Right lobe of liver (tissue), 6 donors: Measurements from ENCODE around the gene RMRP. TPM values are rescaled to one million over a fixed set of nuclear protein-coding genes. Genes with fewer than 3 reads are reported as not detected.
"Not testable (repeated sequence)": the region's sequence is repeated elsewhere in the genome, so short reads cannot be mapped to it uniquely, and the experiment has no call there.

Experiments used
- ATAC-seq, 4 donors: fragments of 200-7000 bp; cut with Tn5 transposase; one replicate each; pipeline ENCODE4 v1.9.1; 2020; ENCODE audit warnings: mild to moderate bottlenecking in 4 of 4, moderate library complexity in 4 of 4
- DNase-seq, 3 donors: peaks; one replicate each; pipeline ENCODE4 v3.0.0-alpha.2; 2020
- H3K27ac ChIP-seq, 3 donors: fragments of 200-600 bp; one replicate each; pipeline ENCODE4 v1.8.0; 2022
- H3K27me3 ChIP-seq, 2 donors: fragments of 200-600 bp; one replicate each; pipeline ENCODE4 v1.8.0; 2022
- H3K36me3 ChIP-seq, 4 donors: fragments of 200-600 bp; sonication (generic) in 1 of 4; one replicate each; pipeline versions ENCODE4 v1.5.1 to v1.8.0; 2017 to 2022; ENCODE audit warnings: control low read depth in 1 of 4
- H3K4me1 ChIP-seq, 4 donors: fragments of 200-600 bp; sonication (generic) in 1 of 4; one replicate each; pipeline versions ENCODE4 v1.5.1 to v1.8.0; 2017 to 2022; ENCODE audit warnings: control low read depth in 1 of 4
- H3K4me3 ChIP-seq, 3 donors: fragments of 200-600 bp; one replicate each; pipeline ENCODE4 v1.8.0; 2022
- H3K9me3 ChIP-seq, 4 donors: fragments of 200-600 bp; sonication (generic) in 1 of 4; one replicate each; pipeline versions ENCODE4 v1.5.1 to v1.8.0; 2017 to 2022; ENCODE audit warnings: control low read depth in 1 of 4
- CTCF ChIP-seq, 4 donors: fragments of 200-600 bp in 3 of 4; fragments of 450-650 bp in 1 of 4; IDR thresholded peaks; one replicate each; pipeline versions ENCODE4 v1.5.1 to v1.8.0; 2016 to 2022; ENCODE audit warnings: antibody characterized with exemption in 4 of 4, mild to moderate bottlenecking in 2 of 4
- POLR2A ChIP-seq: fragments of 450-650 bp; IDR thresholded peaks from one replicate; pipeline ENCODE4 v1.6.1; 2017; ENCODE audit warnings: antibody characterized with exemption, mild to moderate bottlenecking
- WGBS: methylation state at CpG from one replicate; pipeline ENCODE4 v1.1.6; 2018; ENCODE audit warnings: low coverage, low lambda C conversion rate; ENCODE audit not compliant: insufficient coverage; ENCODE audit errors: missing lambda C conversion rate; 5-methylcytosine and 5-hydroxymethylcytosine counted together
- intact Hi-C, 2 donors: fragments of 100-400 bp; cut with DNase I; formaldehyde crosslinking; loops; one replicate each; pipeline versions ENCODE4 v1.11.2 to v1.14.1; 2022
- total RNA-seq, 6 experiments: library from RNA; depleted of rRNA in 2 of 6; stranded (reverse); fragments of >200 nt in 2 of 6; fragmentation: NEBNext Ultra II Directional in 3 of 6; extraction: Animal tissue kit (Norgen Biotek cat#: 25700) in 3 of 6; gene quantifications; one replicate each; pipeline versions ENCODE4 v1.1.0 to v1.2.4, GENCODE V29; 2016 to 2023
- donor health status: DM: no; HTN: yes; CAD: no.
- donor health status: DM: no; HTN: no; CAD: no.
- donor health status: DM: no; HTN: no; CAD: no.
- donor health status: DM: no; HTN: yes; CAD: no.
- donor health status: DM: no; HTN: yes; CAD: no.

Gene RMRP
- total RNA-seq, 6 experiments from 2014 or later, result 1,534 to 17,791 (median 6,650) TPM

- 68% methylated on average over 1 of the region's 1 CpG for whole genome bisulfite sequencing
- H3K27ac ChIP-seq, result no peak overlapping the region
- no peak overlapping the region for H3K4me3 ChIP-seq
- ATAC-seq, result no peak
- DNase-seq, result no peak
- H3K27me3 ChIP-seq, result no peaks in the 10 kb centered on the region
- no peaks in the 10 kb centered on the region for H3K36me3 ChIP-seq
- no peak for TF ChIP-seq POLR2A
- no peak for TF ChIP-seq CTCF (IDR thresholded peaks at IDR 0.05)
- no peaks in the 10 kb centered on the region for H3K9me3 ChIP-seq
- intact Hi-C loops, result no loop called here
- no peaks in the 10 kb centered on the region for H3K4me1 ChIP-seq
Measured at GRCh38 chr9:35639631-35640030, 18.2 kb downstream of the RMRP start.

- H3K4me3 ChIP-seq, intact Hi-C loops, H3K4me1 ChIP-seq, H3K27ac ChIP-seq, H3K27me3 ChIP-seq, DNase-seq, H3K9me3 ChIP-seq, H3K36me3 ChIP-seq: not testable (repeated sequence)
- ATAC-seq, result peak in 1 of 4 donors; percentile 23
- 47% methylated on average over 1 of the region's 1 CpG for WGBS
Measured at GRCh38 chr9:35639225-35639624, 18.6 kb downstream of the RMRP start.

- not testable (repeated sequence) for H3K27ac ChIP-seq
Measured at GRCh38 chr9:35638751-35639150, 19.1 kb downstream of the RMRP start.

GRCh38 chr9:35637427-35637955 is 20.3 kb downstream of the RMRP start:
- H3K27me3 ChIP-seq, H3K4me3 ChIP-seq, ATAC-seq, intact Hi-C loops, H3K4me1 ChIP-seq, DNase-seq, H3K36me3 ChIP-seq, H3K27ac ChIP-seq, H3K9me3 ChIP-seq: not testable (repeated sequence)
- WGBS, result 96% methylated on average over 7 of the region's 9 CpGs

More at GRCh38 chr9:35638751-35639150, 19.1 kb downstream of the RMRP start:
- DNase-seq, intact Hi-C loops, H3K4me3 ChIP-seq, H3K9me3 ChIP-seq, ATAC-seq, H3K27me3 ChIP-seq, H3K4me1 ChIP-seq, H3K36me3 ChIP-seq: not testable (repeated sequence)
- WGBS, result 59% methylated on average over 6 of the region's 8 CpGs

- H3K36me3 ChIP-seq, H3K27me3 ChIP-seq, intact Hi-C loops, ATAC-seq, H3K4me1 ChIP-seq, DNase-seq, H3K4me3 ChIP-seq, H3K9me3 ChIP-seq: not testable (repeated sequence)
- 92% methylated on average over 6 of the region's 6 CpGs for WGBS
- peak overlapping the region in 2 of 3 donors; percentile 18 to 52 for H3K27ac ChIP-seq
Measured at GRCh38 chr9:35636877-35637246, 21.0 kb downstream of the RMRP start.

- no peak overlapping the region for H3K4me3 ChIP-seq
- no peaks in the 10 kb centered on the region for H3K27me3 ChIP-seq
- no peaks in the 10 kb centered on the region for H3K9me3 ChIP-seq
- peak in 3 of 4 donors; percentile 38 to 57 (median 51) for ATAC-seq
- no peak for DNase-seq
- intact Hi-C loops, result no loop called here
- no peak for TF ChIP-seq CTCF (IDR thresholded peaks at IDR 0.05)
- 45% methylated on average over 4 of the region's 9 CpGs for WGBS
- H3K36me3 ChIP-seq, result no peaks in the 10 kb centered on the region
- peak overlapping the region in 2 of 3 donors; percentile 18 to 52 for H3K27ac ChIP-seq
- H3K4me1 ChIP-seq, result no peaks in the 10 kb centered on the region
Measured at GRCh38 chr9:35636135-35636876, 21.5 kb downstream of the RMRP start.
